ENCODE measurements around the gene KCNB1. TPM values are rescaled to one million over a fixed set of nuclear protein-coding genes. Genes with fewer than 3 reads are reported as not detected.

The KCNB1 gene
- total and polyA plus RNA-seq, 2 experiments from 2014 or later, result 0.11 to 0.13 TPM

DNA sequence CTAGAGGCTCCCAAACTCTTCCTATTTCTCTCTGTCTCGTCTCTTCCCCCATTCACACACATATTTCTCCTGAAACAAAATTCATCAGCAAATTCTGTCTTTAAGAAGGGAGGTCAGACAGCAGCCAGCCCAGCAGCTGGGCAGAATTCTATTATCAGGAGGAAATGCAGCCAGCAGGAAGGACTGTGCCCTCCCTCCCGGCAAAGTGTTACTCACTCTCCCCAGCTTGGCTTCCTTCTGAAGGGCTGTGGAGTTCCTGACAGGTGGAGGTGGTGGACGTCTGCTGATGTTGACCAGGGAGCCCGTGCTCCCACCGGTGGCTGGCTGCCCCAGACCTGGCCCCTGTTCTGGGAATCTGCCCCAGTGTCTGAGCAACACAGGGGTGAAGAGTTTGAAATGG lies 37.3 kb downstream of the KCNB1 start:
- Histone ChIP-seq H3K9me2 (ENCODE audit: insufficient read depth) (no peaks in the 10 kb centered on the region), H3K9me3 (ENCODE audit: low read depth) (no peaks in the 10 kb centered on the region), H3K79me2 (ENCODE audit: insufficient read depth) (no peaks in the 10 kb centered on the region), H3K4me2 (ENCODE audit: unreplicated experiment) (no peak overlapping the region), H3K27ac (no peak overlapping the region), H3K27me3 (replicated peaks; ENCODE audit: insufficient read depth) (peaks cover 42% of the 10 kb centered on the region), H2AFZ (no peak overlapping the region), H4K20me1 (ENCODE audit: insufficient read depth) (no peaks in the 10 kb centered on the region), H3K36me3 (ENCODE audit: low read depth) (no peaks in the 10 kb centered on the region), H3F3A (ENCODE audit: insufficient read depth) (no peaks in the 10 kb centered on the region), H3K4me1 (ENCODE audit: insufficient read depth) (no peaks in the 10 kb centered on the region), H3K9ac (no peak overlapping the region), H3K4me3 (no peak overlapping the region)
- in situ Hi-C loops (cut with MboI), result no loop called here
- TF ChIP-seq EZH2phosphoT487 (IDR thresholded peaks at IDR 0.05; ENCODE audit: insufficient read depth, low read depth), result no peak
- TF ChIP-seq EZH2 (IDR thresholded peaks at IDR 0.05; ENCODE audit: insufficient read depth, poor library complexity, severe bottlenecking), result no peak
- DNase-seq, result peak; percentile 35
- WGBS, 2 experiments (ENCODE audit: low coverage in 1 of 2, low lambda C conversion rate in 2 of 2, missing lambda C conversion rate in 2 of 2), result 17 to 23% methylated on average over 5 of the region's 5 CpGs

DNA sequence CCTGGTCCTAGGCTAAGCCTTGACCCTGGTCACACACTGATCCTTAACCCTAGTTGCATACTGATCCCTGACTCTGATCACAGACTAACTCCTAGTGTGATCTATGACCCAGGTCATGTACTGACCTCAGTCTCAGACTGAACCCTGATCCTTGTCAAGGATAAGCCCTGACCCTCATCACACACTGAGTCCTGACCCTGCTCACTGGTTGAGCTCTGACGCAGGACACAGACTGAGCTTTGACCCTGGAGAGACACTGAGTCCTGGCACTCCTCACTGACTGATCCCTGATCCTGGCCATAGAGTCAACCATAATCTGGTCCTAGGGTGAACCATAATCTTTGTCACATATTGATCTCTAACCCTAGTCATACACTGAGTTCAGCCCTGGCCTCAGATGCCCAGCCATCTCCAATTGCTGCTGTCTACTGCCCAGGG lies 37.9 kb downstream of the KCNB1 start:
- no peaks in the 10 kb centered on the region for H3K9me2 ChIP-seq (ENCODE audit: insufficient read depth)
- no peak for TF ChIP-seq EZH2phosphoT487 (IDR thresholded peaks at IDR 0.05; ENCODE audit: insufficient read depth, low read depth)
- TF ChIP-seq EZH2 (IDR thresholded peaks at IDR 0.05; ENCODE audit: insufficient read depth, poor library complexity, severe bottlenecking), result no peak
- DNase-seq, result no peak
- no peaks in the 10 kb centered on the region for H4K20me1 ChIP-seq (ENCODE audit: insufficient read depth)
- H3K4me2 ChIP-seq (ENCODE audit: unreplicated experiment), result no peak overlapping the region
- H3K4me3 ChIP-seq, result no peak overlapping the region
- no peaks in the 10 kb centered on the region for H3K36me3 ChIP-seq (ENCODE audit: low read depth)
- in situ Hi-C loops (cut with MboI), result no loop called here
- no peaks in the 10 kb centered on the region for H3F3A ChIP-seq (ENCODE audit: insufficient read depth)
- H2AFZ ChIP-seq, result no peak overlapping the region
- no peak overlapping the region for H3K27ac ChIP-seq
- H3K79me2 ChIP-seq (ENCODE audit: insufficient read depth), result no peaks in the 10 kb centered on the region
- 92 to 100% methylated on average over 1 of the region's 1 CpG for WGBS, 2 experiments (ENCODE audit: low coverage in 1 of 2, low lambda C conversion rate in 2 of 2, missing lambda C conversion rate in 2 of 2)
- no peaks in the 10 kb centered on the region for H3K9me3 ChIP-seq (ENCODE audit: low read depth)
- no peaks in the 10 kb centered on the region for H3K4me1 ChIP-seq (ENCODE audit: insufficient read depth)
- no peak overlapping the region for H3K9ac ChIP-seq
- H3K27me3 ChIP-seq (replicated peaks; ENCODE audit: insufficient read depth), result peaks cover 42% of the 10 kb centered on the region

DNA sequence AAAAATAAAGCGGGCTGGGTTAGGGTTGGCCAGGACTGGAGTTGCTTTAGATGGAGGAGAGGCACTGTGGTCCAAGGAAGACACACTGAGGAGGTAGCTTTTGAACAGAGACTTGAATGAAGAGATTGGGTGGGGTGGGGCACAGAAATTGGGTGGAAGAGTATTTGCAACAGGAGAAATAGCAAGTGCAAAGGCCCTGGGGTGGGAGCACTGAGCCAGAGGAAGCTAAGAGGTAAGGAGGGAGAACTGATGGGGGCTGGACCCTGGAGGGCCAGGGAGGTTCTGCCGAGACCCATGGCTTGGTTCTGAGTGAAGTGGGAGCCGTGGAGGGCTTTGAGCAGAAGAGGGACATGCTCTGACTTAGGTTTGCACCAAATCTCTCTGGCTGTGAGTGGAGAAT lies 45.4 kb downstream of the KCNB1 start:
- no peak overlapping the region for H3K4me3 ChIP-seq
- no peak for DNase-seq
- no peaks in the 10 kb centered on the region for H4K20me1 ChIP-seq (ENCODE audit: insufficient read depth)
- WGBS, 2 experiments (ENCODE audit: low coverage in 1 of 2, low lambda C conversion rate in 2 of 2, missing lambda C conversion rate in 2 of 2), result 52 to 59% methylated on average over 3 of the region's 3 CpGs
- no peaks in the 10 kb centered on the region for H3K79me2 ChIP-seq (ENCODE audit: insufficient read depth)
- no peaks in the 10 kb centered on the region for H3K36me3 ChIP-seq (ENCODE audit: low read depth)
- H3K9ac ChIP-seq, result no peak overlapping the region
- no peaks in the 10 kb centered on the region for H3K9me2 ChIP-seq (ENCODE audit: insufficient read depth)
- no peak overlapping the region for H3K27ac ChIP-seq
- H3K4me2 ChIP-seq (ENCODE audit: unreplicated experiment), result no peak overlapping the region
- H2AFZ ChIP-seq, result no peak overlapping the region
- no peaks in the 10 kb centered on the region for H3K9me3 ChIP-seq (ENCODE audit: low read depth)
- in situ Hi-C loops (cut with MboI), result no loop called here
- no peak for TF ChIP-seq EZH2phosphoT487 (IDR thresholded peaks at IDR 0.05; ENCODE audit: insufficient read depth, low read depth)
- no peak for TF ChIP-seq EZH2 (IDR thresholded peaks at IDR 0.05; ENCODE audit: insufficient read depth, poor library complexity, severe bottlenecking)
- peaks cover 25% of the 10 kb centered on the region for H3K27me3 ChIP-seq (replicated peaks; ENCODE audit: insufficient read depth)
- H3F3A ChIP-seq (ENCODE audit: insufficient read depth), result no peaks in the 10 kb centered on the region
- no peaks in the 10 kb centered on the region for H3K4me1 ChIP-seq (ENCODE audit: insufficient read depth)

DNA sequence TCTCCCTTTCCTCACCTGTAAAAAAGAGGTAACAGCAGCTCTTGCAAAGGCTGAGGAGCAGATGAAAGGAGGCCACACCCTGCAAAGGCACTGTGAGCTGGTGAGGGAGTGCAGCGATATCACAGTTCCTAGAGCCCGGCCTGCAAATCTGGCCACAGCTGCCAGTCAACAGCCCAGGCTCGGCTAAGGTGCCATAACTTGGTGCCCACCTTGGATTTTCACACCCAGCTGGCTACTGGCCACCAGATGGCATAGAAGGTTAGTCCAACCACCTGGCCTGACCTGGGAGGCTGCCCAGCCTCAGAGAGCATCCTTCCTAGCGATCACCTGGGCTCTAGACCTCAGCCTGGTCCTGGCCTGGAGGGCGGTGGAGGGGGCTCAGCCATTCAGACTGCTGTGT lies 46.8 kb downstream of the KCNB1 start:
- no peaks in the 10 kb centered on the region for H3K4me1 ChIP-seq (ENCODE audit: insufficient read depth)
- H3K9me3 ChIP-seq (ENCODE audit: low read depth), result no peaks in the 10 kb centered on the region
- H3K9me2 ChIP-seq (ENCODE audit: insufficient read depth), result no peaks in the 10 kb centered on the region
- no peaks in the 10 kb centered on the region for H3K36me3 ChIP-seq (ENCODE audit: low read depth)
- no peak overlapping the region for H2AFZ ChIP-seq
- no peak for TF ChIP-seq EZH2phosphoT487 (IDR thresholded peaks at IDR 0.05; ENCODE audit: insufficient read depth, low read depth)
- no peak for TF ChIP-seq EZH2 (IDR thresholded peaks at IDR 0.05; ENCODE audit: insufficient read depth, poor library complexity, severe bottlenecking)
- no peak overlapping the region for H3K4me2 ChIP-seq (ENCODE audit: unreplicated experiment)
- no peak overlapping the region for H3K27ac ChIP-seq
- no peaks in the 10 kb centered on the region for H3F3A ChIP-seq (ENCODE audit: insufficient read depth)
- no peak overlapping the region for H3K9ac ChIP-seq
- WGBS, 2 experiments (ENCODE audit: low coverage in 1 of 2, low lambda C conversion rate in 2 of 2, missing lambda C conversion rate in 2 of 2), result 62 to 74% methylated on average over 5 of the region's 5 CpGs
- H4K20me1 ChIP-seq (ENCODE audit: insufficient read depth), result no peaks in the 10 kb centered on the region
- H3K27me3 ChIP-seq (replicated peaks; ENCODE audit: insufficient read depth), result peaks cover 24% of the 10 kb centered on the region
- in situ Hi-C loops (cut with MboI), result no loop called here
- H3K79me2 ChIP-seq (ENCODE audit: insufficient read depth), result no peaks in the 10 kb centered on the region
- DNase-seq, result no peak
- H3K4me3 ChIP-seq, result no peak overlapping the region

DNA sequence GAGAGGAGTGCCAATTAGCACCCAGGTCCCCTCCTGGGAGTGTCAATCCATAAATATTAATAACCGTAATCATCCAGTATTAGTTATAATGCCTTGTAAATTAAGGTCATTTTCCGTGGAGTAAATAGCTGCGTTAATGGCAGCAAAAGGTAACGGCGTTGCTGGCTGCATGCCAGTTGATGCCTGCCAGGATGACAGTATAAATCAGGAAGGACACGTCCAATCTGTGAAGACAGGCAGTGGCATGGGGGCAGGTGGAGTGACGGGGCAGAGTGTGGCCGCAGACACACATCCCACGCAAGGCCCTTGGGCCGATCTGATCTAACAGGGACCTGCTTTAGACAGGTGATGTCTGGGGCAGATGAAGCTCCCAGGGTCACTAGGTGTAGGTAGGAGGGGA lies 49.1 kb downstream of the KCNB1 start:
- Histone ChIP-seq H3K36me3 (ENCODE audit: low read depth) (no peaks in the 10 kb centered on the region), H3K9me2 (ENCODE audit: insufficient read depth) (no peaks in the 10 kb centered on the region), H3F3A (ENCODE audit: insufficient read depth) (no peaks in the 10 kb centered on the region), H3K4me2 (ENCODE audit: unreplicated experiment) (no peak overlapping the region), H3K79me2 (ENCODE audit: insufficient read depth) (no peaks in the 10 kb centered on the region), H3K27me3 (replicated peaks; ENCODE audit: insufficient read depth) (peaks cover 41% of the 10 kb centered on the region), H2AFZ (no peak overlapping the region), H3K9me3 (ENCODE audit: low read depth) (no peaks in the 10 kb centered on the region), H3K27ac (no peak overlapping the region), H3K9ac (no peak overlapping the region), H4K20me1 (ENCODE audit: insufficient read depth) (no peaks in the 10 kb centered on the region), H3K4me1 (ENCODE audit: insufficient read depth) (no peaks in the 10 kb centered on the region), H3K4me3 (no peak overlapping the region)
- TF ChIP-seq EZH2 (IDR thresholded peaks at IDR 0.05; ENCODE audit: insufficient read depth, poor library complexity, severe bottlenecking) (no peak), EZH2phosphoT487 (IDR thresholded peaks at IDR 0.05; ENCODE audit: insufficient read depth, low read depth) (no peak)
- in situ Hi-C loops (cut with MboI), result no loop called here
- WGBS, 2 experiments (ENCODE audit: low coverage in 1 of 2, low lambda C conversion rate in 2 of 2, missing lambda C conversion rate in 2 of 2), result 45 to 49% methylated on average over 10 of the region's 10 CpGs
- no peak for DNase-seq
